Measurements from ENCODE around the gene BSPRY.
A peak's percentile ranks its signal among the peaks of the same experiment; 100 is the strongest.

Gene BSPRY

GRCh38 chr9:113349445-113350094 lies at the start of gene BSPRY:
TSS of gene BSPRY (plus strand) at chr9:113349541. CDS start at chr9:113349580, 39 bp downstream.
- DNase-seq, result no peak

DNA sequence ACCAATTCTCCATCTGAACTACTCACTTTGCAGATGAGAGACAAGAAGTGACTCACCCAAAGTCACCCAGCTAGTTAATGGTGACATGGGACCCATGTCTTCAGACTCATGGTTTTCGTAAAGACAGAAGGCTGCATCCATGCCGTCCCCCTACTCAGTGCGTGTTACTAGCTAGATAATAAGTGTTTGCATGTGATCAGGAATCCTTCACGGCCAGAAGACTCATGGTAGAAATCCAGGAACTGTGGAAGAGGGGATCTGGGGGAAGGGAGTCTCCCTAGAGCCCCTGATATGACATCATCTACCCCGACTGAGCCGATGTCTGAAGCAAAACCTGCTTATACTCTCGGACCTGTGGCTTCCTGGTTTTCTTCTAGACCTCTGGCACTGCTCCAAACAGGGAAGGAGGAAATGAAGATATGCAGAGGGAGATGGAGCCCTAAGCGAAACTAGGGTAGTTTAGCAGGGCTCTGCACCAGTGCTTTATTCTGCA lies 49.5 kb upstream of the BSPRY start:
- DNase-seq, result no peak

- no peak for DNase-seq
These were observed 47.8 kb upstream of the BSPRY start for GRCh38 chr9:113301548-113301947.

- DNase-seq, result no peak
These were observed 46.4 kb upstream of the BSPRY start, which contains the start of gene RNF183 for GRCh38 chr9:113302792-113303418. TSS of gene RNF183 (minus strand) at chr9:113303376. CDS start at chr9:113298184, 5,192 bp downstream.

GRCh38 chr9:113306566-113306965 lies 42.8 kb upstream of the BSPRY start:
- DNase-seq, result no peak

- no peak for DNase-seq
These were observed 41.9 kb upstream of the BSPRY start for GRCh38 chr9:113307396-113307975.

DNA sequence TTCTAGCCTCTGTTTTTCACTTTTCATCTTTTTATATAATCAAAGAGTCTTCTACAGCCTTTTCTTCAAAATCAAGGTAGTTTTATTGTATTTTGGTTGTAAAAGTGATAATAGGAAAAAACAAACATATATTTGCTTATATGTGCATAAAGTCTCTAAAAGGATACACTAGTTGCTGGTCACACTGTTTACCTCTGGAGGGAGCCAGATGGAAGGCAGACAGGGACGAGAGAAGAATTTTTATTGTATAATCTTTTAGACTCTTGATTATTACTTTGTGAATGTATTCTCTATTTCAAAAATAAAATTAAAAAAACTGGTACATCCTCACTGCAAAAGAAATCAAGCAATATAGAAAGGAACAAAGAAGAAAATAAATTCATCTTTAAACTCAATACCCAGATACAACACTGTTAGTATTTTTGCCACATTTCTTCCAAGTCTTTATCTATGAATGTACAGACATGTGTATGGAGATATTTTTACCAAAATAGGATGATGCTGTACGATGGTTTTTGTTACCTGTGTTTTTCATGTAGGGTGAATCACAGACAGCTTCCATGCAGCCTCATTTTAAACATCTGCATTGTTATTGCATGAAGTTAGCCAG lies 40.0 kb upstream of the BSPRY start:
- peak; percentile 3 to 5 for DNase-seq

DNA sequence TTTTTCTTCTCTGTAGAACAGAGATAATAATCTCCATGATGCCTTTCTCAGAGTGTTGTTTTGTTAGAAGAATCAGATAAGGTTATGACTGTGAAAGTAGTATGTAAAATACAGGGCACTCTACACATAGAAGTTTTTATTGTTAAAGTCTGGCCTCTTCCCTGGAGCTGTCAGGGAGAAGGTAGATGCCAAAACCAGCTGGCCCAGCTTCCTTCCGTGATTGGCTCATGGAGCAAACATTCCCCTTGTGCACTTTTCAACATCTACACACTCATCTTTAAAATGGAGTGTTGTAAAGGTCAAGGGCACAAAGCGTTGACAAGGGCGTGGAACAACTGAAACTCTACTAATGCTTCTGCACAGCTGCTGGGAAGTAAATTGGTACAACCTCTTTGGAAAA lies 38.8 kb upstream of the BSPRY start:
- DNase-seq, result no peak

DNA sequence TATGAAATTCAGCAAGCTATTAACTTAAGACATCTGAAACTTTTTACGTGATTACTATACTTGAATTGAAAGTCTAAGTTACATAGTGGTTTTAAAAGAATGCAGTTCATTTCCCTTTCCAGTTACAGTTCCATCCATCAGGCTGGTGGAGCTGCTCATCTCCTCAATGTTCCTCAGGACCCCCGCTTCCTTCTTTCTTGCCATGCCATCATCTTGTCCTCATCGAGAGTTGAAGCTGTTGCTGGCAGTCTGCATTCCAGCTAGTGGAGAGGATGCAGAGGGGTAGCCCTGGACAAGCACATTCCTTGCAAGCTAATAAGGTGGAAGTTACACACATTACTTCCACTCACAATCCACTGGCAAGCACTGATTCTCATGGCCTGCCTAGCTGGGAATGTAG lies 37.4 kb upstream of the BSPRY start:
- DNase-seq, result no peak

DNA sequence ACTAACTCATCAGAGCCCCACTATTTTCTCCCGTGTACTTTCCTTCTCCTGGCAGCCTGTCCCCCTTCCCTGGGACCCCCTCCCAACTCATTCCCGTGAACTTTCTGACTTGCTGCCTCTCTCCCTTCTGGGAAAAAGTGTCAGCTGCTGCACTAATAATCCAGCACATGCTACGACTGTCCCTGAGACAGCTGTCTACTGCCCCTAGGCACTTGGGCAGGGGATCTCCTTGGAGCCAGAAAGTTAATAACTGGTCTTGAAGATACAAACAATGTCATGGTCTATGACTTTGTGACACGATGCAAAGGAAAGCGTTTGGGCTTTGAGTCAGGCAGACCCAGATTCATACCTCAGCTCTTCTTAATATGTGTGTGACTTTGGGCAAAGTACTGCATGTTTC lies 36.1 kb upstream of the BSPRY start:
- DNase-seq, result no peak

DNA sequence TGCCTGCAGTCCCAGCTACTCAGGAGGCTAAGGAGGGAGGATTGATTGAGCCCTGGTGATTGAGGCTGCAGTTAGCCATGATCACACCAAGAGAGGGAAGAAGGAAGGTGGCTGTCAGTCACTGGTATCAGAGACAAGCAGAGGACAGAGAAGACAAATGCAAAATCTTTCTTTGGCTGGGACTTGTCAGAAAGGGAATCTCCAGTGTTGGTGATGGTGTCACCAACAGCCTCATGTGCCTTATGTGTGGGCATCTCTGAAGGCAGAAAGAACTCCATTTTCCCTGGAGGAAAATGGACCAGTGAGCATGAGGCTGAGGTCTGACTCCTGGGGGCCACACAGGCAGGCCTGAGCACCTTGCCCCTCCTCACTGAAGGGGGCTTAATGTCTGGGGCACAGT lies 34.1 kb upstream of the BSPRY start:
- no peak for DNase-seq

- no peak for DNase-seq
These were observed 33.3 kb upstream of the BSPRY start for GRCh38 chr9:113316030-113316429.

- DNase-seq, result no peak
These were observed 31.6 kb upstream of the BSPRY start for GRCh38 chr9:113317777-113318176.

GRCh38 chr9:113319054-113319453 lies 30.3 kb upstream of the BSPRY start:
- DNase-seq, result no peak

GRCh38 chr9:113320051-113320450 lies 29.3 kb upstream of the BSPRY start:
- DNase-seq, result no peak

DNA sequence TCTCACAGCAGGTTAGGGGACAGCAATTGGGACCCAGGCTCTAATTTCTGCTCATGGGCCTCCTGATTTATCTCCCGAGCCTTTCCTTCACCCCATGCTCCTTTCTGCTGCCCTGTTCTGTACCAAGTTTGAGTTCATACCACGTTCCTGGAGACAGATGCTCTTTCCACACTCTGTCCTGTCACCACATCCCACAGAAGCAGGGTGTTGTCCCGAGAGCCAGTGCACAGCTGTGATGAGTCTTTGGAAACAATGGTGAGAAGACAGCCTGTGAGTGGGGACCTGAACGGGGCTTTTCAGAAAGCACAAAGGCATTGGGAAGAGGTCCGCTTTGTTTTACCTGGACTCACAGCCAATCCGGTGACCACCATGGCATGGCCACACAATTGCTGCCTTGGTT lies 26.7 kb upstream of the BSPRY start:
- no peak for DNase-seq

DNA sequence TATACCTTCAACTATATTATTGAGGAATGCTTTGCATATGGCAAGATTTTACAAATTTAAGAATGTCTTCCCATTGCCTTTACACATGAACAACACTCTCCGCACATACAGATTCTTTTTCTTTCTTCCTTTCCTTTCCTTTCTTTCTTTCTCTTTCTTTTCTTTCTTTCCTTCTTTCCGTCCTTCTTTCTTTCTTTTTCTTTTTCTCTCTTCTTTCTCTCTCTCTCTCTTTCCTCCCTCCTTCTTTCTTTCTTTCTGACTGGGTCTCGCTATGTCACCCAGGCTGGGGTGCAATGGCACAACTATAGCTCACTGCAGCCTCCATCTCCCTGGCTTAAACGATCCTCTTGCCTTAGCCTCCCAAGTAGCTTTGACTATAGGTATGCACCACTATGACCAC lies 23.1 kb upstream of the BSPRY start:
- no peak for DNase-seq

GRCh38 chr9:113328045-113328782 lies 21.1 kb upstream of the BSPRY start:
- no peak for DNase-seq

GRCh38 chr9:113331780-113332179 lies 17.6 kb upstream of the BSPRY start:
- no peak for DNase-seq

- no peak for DNase-seq
These were observed 11.6 kb upstream of the BSPRY start for GRCh38 chr9:113337714-113338113.

DNA sequence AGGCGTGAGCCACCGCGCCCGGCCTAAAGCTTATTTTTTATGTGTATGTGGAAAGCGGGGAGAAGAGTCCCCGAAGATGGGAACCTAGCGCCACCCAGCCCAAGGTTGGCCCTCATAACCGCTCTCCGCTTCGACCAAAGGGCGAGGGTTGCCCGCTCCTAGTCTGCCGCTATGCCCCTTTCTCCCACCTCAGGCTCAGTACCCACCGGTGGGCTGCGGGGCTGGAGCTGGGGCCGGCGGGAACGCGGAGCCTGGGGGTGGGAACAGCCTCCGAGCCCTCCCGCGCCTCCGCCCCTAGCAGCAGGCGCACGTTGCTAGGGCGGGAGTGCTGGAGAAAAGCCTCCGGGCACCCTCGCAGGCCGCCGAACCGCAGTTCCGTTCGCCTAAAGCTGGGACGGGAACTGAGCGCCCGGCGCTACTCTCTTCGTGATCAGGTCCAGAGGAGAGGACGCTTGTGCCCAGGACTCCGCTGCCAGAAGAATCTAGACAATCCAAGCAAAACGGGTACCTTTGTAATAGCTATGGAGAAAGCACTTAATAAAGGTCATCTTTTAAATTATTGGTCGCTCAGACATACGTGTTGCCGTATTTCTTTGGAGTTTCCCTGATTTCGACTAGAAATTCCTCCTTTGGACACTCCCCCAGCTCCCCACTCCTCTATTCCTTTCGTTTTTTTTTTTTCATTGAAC lies 9.2 kb upstream of the BSPRY start, which contains the start of gene WDR31:
TSS of gene WDR31 (minus strand) at position 265 of the 689 bp plus-strand sequence. CDS start 8,253 bp downstream, outside the sequence.
- peak; percentile 73 to 76 for DNase-seq

DNA sequence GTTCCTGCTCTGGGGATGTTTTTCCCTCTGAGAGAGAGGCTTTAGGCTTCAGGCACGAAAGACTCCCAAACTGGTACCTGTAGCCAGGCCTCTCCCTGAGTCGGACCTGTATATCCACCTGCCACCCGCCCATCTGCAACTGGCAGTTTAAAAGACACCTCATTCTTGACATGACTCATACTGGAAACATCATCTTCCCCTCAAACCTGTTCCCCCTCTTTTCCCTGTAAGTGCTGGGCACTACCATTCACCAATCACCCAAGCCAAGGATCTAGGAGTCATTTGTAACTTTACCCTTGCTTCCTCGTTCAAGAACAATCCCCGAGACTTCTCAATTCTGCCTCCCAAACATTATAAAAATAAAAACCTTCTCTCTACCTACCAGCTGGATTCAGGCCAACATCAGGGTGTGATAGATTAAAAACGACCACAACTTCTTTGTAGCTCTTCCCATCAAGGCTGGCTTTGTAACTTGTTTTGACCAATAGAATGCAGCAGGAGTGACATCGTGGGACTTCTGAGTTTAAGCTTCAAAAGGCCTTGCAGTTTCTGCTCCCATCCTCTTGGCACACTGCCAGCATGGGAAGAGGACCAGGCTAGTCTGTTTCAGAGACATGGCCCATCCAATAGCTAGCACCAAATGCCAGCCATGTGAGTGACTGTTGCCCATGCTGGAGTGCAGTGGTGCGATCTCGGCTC lies 7.5 kb upstream of the BSPRY start:
- no peak for DNase-seq
